Body of pancreas (tissue), 4 donors: ENCODE data around the gene SMPD3.

Experiments
- CTCF ChIP-seq, 7 experiments: fragments of 450-650 bp in 4 of 7; fragments of 200-600 bp in 3 of 7; sonication (generic) in 3 of 7; IDR thresholded peaks; one replicate each; pipeline ENCODE4 v1.5.1; 2016 to 2019; ENCODE audit warnings: antibody characterized with exemption in 7 of 7
- POLR2A ChIP-seq, 3 donors: fragments of 450-650 bp; IDR thresholded peaks; one replicate each; pipeline ENCODE4 v1.6.1; 2016; ENCODE audit warnings: antibody characterized with exemption in 3 of 3, mild to moderate bottlenecking in 2 of 3

- TF ChIP-seq CTCF (IDR thresholded peaks at IDR 0.05) (no peak), POLR2A (IDR thresholded peaks at IDR 0.05) (no peak)
These were observed 2.5 kb upstream of the SMPD3 start for GRCh38 chr16:68450741-68451255.
